Urinary bladder (tissue), 4 donors: ENCODE results near the gene B4GALNT4. TPM values are rescaled to one million over a fixed set of nuclear protein-coding genes. Genes with fewer than 3 reads are reported as not detected.

ENCODE experiments used
- DNase-seq: peaks from one replicate; pipeline ENCODE4 v3.0.0-alpha.2; 2015; ENCODE audit errors: extremely low spot score
- H3K27ac ChIP-seq: one replicate; pipeline ENCODE4 v1.5.1; 2013; ENCODE audit warnings: low read depth, mild to moderate bottlenecking, moderate library complexity
- H3K36me3 ChIP-seq: one replicate; pipeline ENCODE4 v1.6.1; 2013; ENCODE audit warnings: mild to moderate bottlenecking, moderate library complexity; ENCODE audit not compliant: insufficient read depth
- H3K4me1 ChIP-seq: one replicate; pipeline ENCODE4 v1.6.1; 2013; ENCODE audit warnings: mild to moderate bottlenecking, moderate library complexity; ENCODE audit not compliant: insufficient read depth
- H3K4me3 ChIP-seq: one replicate; pipeline ENCODE4 v1.5.1; 2013; ENCODE audit warnings: low read depth, low read length
- WGBS: extraction: QIAGEN DNeasy Blood & Tissue Kit; methylation state at CpG from one replicate; pipeline ENCODE4 v1.1.7; 2013; 5-methylcytosine and 5-hydroxymethylcytosine counted together
- polyA plus RNA-seq: library from polyadenylated mRNA; stranded (reverse); fragments of 200-250 nt; gene quantifications from one replicate; pipeline ENCODE4 v1.2.3, GENCODE V29; 2013
- total RNA-seq: library from RNA; depleted of rRNA; stranded (reverse); fragments of >200 nt; gene quantifications from one replicate; pipeline ENCODE4 v1.2.3, GENCODE V29; 2014
- donor health status: healthy with polysubstance abuse.
- donor health status: healthy.

The B4GALNT4 gene
- total and polyA plus RNA-seq, 2 donors: 5.1 to 13.4 TPM

GRCh38 chr11:371716-372590 lies 2.7 kb downstream of the B4GALNT4 start:
- WGBS: 89% methylated on average over 19 of the region's 19 CpGs
- no peaks in the 10 kb centered on the region for H3K36me3 ChIP-seq
- no peak overlapping the region for H3K27ac ChIP-seq
- DNase-seq: no peak
- no peak overlapping the region for H3K4me3 ChIP-seq
- no peaks in the 10 kb centered on the region for H3K4me1 ChIP-seq

- Histone ChIP-seq H3K36me3 (no peaks in the 10 kb centered on the region), H3K27ac (no peak overlapping the region), H3K4me3 (no peak overlapping the region), H3K4me1 (no peaks in the 10 kb centered on the region)
- DNase-seq: no peak
- 89% methylated on average over 41 of the region's 41 CpGs for WGBS
Observed at GRCh38 chr11:372809-373715, 3.8 kb downstream of the B4GALNT4 start.

GRCh38 chr11:373716-374551 lies 4.6 kb downstream of the B4GALNT4 start:
- 90% methylated on average over 23 of the region's 23 CpGs for WGBS
- no peak for DNase-seq
- H3K4me1 ChIP-seq: no peaks in the 10 kb centered on the region
- H3K36me3 ChIP-seq: no peaks in the 10 kb centered on the region
- H3K27ac ChIP-seq: no peak overlapping the region
- no peak overlapping the region for H3K4me3 ChIP-seq

- Histone ChIP-seq H3K36me3 (no peaks in the 10 kb centered on the region), H3K4me1 (no peaks in the 10 kb centered on the region), H3K4me3 (no peak overlapping the region), H3K27ac (no peak overlapping the region)
- 93% methylated on average over 41 of the region's 41 CpGs for WGBS
- DNase-seq: no peak
Observed at GRCh38 chr11:375065-376025, 6.0 kb downstream of the B4GALNT4 start.

GRCh38 chr11:376531-377173 lies 7.4 kb downstream of the B4GALNT4 start:
- Histone ChIP-seq H3K4me1 (no peaks in the 10 kb centered on the region), H3K36me3 (no peaks in the 10 kb centered on the region), H3K4me3 (no peak overlapping the region), H3K27ac (no peak overlapping the region)
- WGBS: 96% methylated on average over 70 of the region's 70 CpGs
- DNase-seq: no peak

- no peak for DNase-seq
- H3K4me1 ChIP-seq: no peaks in the 10 kb centered on the region
- no peak overlapping the region for H3K27ac ChIP-seq
- no peaks in the 10 kb centered on the region for H3K36me3 ChIP-seq
- 92% methylated on average over 44 of the region's 44 CpGs for WGBS
- no peak overlapping the region for H3K4me3 ChIP-seq
Observed at GRCh38 chr11:377174-377865, 8.0 kb downstream of the B4GALNT4 start.

GRCh38 chr11:377883-378500 lies 8.7 kb downstream of the B4GALNT4 start:
- DNase-seq: no peak
- no peaks in the 10 kb centered on the region for H3K4me1 ChIP-seq
- WGBS: 83% methylated on average over 11 of the region's 11 CpGs
- no peak overlapping the region for H3K27ac ChIP-seq
- H3K36me3 ChIP-seq: no peaks in the 10 kb centered on the region
- H3K4me3 ChIP-seq: no peak overlapping the region

GRCh38 chr11:379205-380094 lies 10.2 kb downstream of the B4GALNT4 start:
- WGBS: 90% methylated on average over 87 of the region's 87 CpGs
- Histone ChIP-seq H3K27ac (no peak overlapping the region), H3K4me1 (no peaks in the 10 kb centered on the region), H3K4me3 (no peak overlapping the region), H3K36me3 (no peaks in the 10 kb centered on the region)
- no peak for DNase-seq

- 95% methylated on average over 35 of the region's 35 CpGs for WGBS
- Histone ChIP-seq H3K4me1 (no peaks in the 10 kb centered on the region), H3K36me3 (no peaks in the 10 kb centered on the region), H3K27ac (no peak overlapping the region), H3K4me3 (no peak overlapping the region)
- no peak for DNase-seq
Observed at GRCh38 chr11:380095-380480, 10.8 kb downstream of the B4GALNT4 start.

GRCh38 chr11:380491-380890 lies 11.2 kb downstream of the B4GALNT4 start:
- H3K27ac ChIP-seq: no peak overlapping the region
- WGBS: 94% methylated on average over 23 of the region's 23 CpGs
- no peak for DNase-seq

GRCh38 chr11:380996-381395 lies 11.7 kb downstream of the B4GALNT4 start:
- Histone ChIP-seq H3K27ac (no peak overlapping the region), H3K36me3 (no peaks in the 10 kb centered on the region), H3K4me3 (no peak overlapping the region), H3K4me1 (no peaks in the 10 kb centered on the region)
- no peak for DNase-seq
- 92% methylated on average over 14 of the region's 14 CpGs for WGBS

More at GRCh38 chr11:380491-380890, 11.2 kb downstream of the B4GALNT4 start:
- Histone ChIP-seq H3K4me3 (no peak overlapping the region), H3K4me1 (no peaks in the 10 kb centered on the region), H3K36me3 (no peaks in the 10 kb centered on the region)
